ENCODE results near the gene SLC34A1.

SLC34A1 gene

GRCh38 chr5:177388521-177389052 lies 4.4 kb downstream of the SLC34A1 start:
- DNase-seq (ENCODE audit: low read depth in 2 of 2): no peak

- no peak for DNase-seq (ENCODE audit: low read depth in 2 of 2)
These were observed 5.3 kb downstream of the SLC34A1 start for GRCh38 chr5:177389241-177390169.

- DNase-seq (ENCODE audit: low read depth in 2 of 2): peak; percentile 69 to 79
These were observed 6.4 kb downstream of the SLC34A1 start for GRCh38 chr5:177390363-177391300.

GRCh38 chr5:177392765-177393164 lies 8.5 kb downstream of the SLC34A1 start:
- no peak for DNase-seq (ENCODE audit: low read depth in 2 of 2)

- DNase-seq (ENCODE audit: low read depth in 2 of 2): no peak
These were observed 9.1 kb downstream of the SLC34A1 start for GRCh38 chr5:177393206-177393765.

- no peak for DNase-seq (ENCODE audit: low read depth in 2 of 2)
These were observed 9.8 kb downstream of the SLC34A1 start for GRCh38 chr5:177393990-177394389.

GRCh38 chr5:177396078-177396477 lies 11.8 kb downstream of the SLC34A1 start:
- DNase-seq (ENCODE audit: low read depth in 2 of 2): no peak

GRCh38 chr5:177396807-177397206 lies 12.6 kb downstream of the SLC34A1 start:
- no peak for DNase-seq (ENCODE audit: low read depth in 2 of 2)

GRCh38 chr5:177397875-177398390 lies 13.7 kb downstream of the SLC34A1 start:
- DNase-seq (ENCODE audit: low read depth in 2 of 2): no peak

GRCh38 chr5:177399997-177400868 lies 16.0 kb downstream of the SLC34A1 start, which contains the start of gene PFN3:
TSS of gene PFN3 (minus strand) at chr5:177400661. CDS start at chr5:177400576, 85 bp downstream.
- no peak for DNase-seq (ENCODE audit: low read depth in 2 of 2)

- DNase-seq (ENCODE audit: low read depth in 2 of 2): peak in 1 of 2 donors; percentile 33
These were observed 18.2 kb downstream of the SLC34A1 start for GRCh38 chr5:177402271-177403043.

- no peak for DNase-seq (ENCODE audit: low read depth in 2 of 2)
These were observed 19.0 kb downstream of the SLC34A1 start for GRCh38 chr5:177403102-177403791.

- DNase-seq (ENCODE audit: low read depth in 2 of 2): peak; percentile 69 to 74
These were observed 19.8 kb downstream of the SLC34A1 start for GRCh38 chr5:177403792-177404640.

- no peak for DNase-seq (ENCODE audit: low read depth in 2 of 2)
These were observed 20.5 kb downstream of the SLC34A1 start for GRCh38 chr5:177404641-177405179.

GRCh38 chr5:177405312-177405711 lies 21.1 kb downstream of the SLC34A1 start:
- no peak for DNase-seq (ENCODE audit: low read depth in 2 of 2)

- no peak for DNase-seq (ENCODE audit: low read depth in 2 of 2)
These were observed 21.6 kb downstream of the SLC34A1 start for GRCh38 chr5:177405805-177406204.

- DNase-seq (ENCODE audit: low read depth in 2 of 2): no peak
These were observed 25.0 kb downstream of the SLC34A1 start, which contains the start of gene F12 for GRCh38 chr5:177409043-177409801. TSS of gene F12 (minus strand) at chr5:177409564. CDS start at chr5:177409527, 37 bp downstream.
